HG03039 (cell line): Measurements from ENCODE around the gene AGL.
"Not testable (repeated sequence)": the region's sequence is repeated elsewhere in the genome, so short reads cannot be mapped to it uniquely, and the experiment has no call there.

Source experiments
- ATAC-seq: cut with Tn5 transposase; IDR thresholded peaks from one replicate; pipeline ENCODE4 v1.9.1; 2021; ENCODE audit warnings: mild to moderate bottlenecking, moderate library complexity; ENCODE audit not compliant: unreplicated experiment

AGL gene

GRCh38 chr1:99850459-99851291 lies 514 bp downstream of the AGL start:
- ATAC-seq, result peak; percentile 3

- no peak for ATAC-seq
These were observed 1.8 kb downstream of the AGL start for GRCh38 chr1:99851850-99852454.

GRCh38 chr1:99852648-99853047 lies 2.5 kb downstream of the AGL start:
- ATAC-seq, result no peak

- ATAC-seq, result no peak
These were observed 5.8 kb downstream of the AGL start for GRCh38 chr1:99855914-99856450.

- not testable (repeated sequence) for ATAC-seq
These were observed 6.9 kb downstream of the AGL start for GRCh38 chr1:99857041-99857440.

GRCh38 chr1:99858286-99858685 lies 8.1 kb downstream of the AGL start:
- ATAC-seq, result no peak

GRCh38 chr1:99858881-99859280 lies 8.7 kb downstream of the AGL start:
- ATAC-seq, result no peak

- no peak for ATAC-seq
These were observed 10.5 kb downstream of the AGL start for GRCh38 chr1:99860703-99861102.

GRCh38 chr1:99867682-99868081 lies 17.5 kb downstream of the AGL start:
- ATAC-seq, result no peak

GRCh38 chr1:99869304-99869703 lies 19.1 kb downstream of the AGL start:
- ATAC-seq, result no peak

GRCh38 chr1:99869723-99870122 lies 19.6 kb downstream of the AGL start:
- no peak for ATAC-seq

- ATAC-seq, result no peak
These were observed 21.9 kb downstream of the AGL start for GRCh38 chr1:99872063-99872462.

- no peak for ATAC-seq
These were observed 27.4 kb downstream of the AGL start for GRCh38 chr1:99877568-99877967.

GRCh38 chr1:99886179-99886578 lies 36.0 kb downstream of the AGL start:
- no peak for ATAC-seq

GRCh38 chr1:99886841-99887240 lies 36.7 kb downstream of the AGL start:
- no peak for ATAC-seq

GRCh38 chr1:99887890-99888289 lies 37.7 kb downstream of the AGL start:
- ATAC-seq, result no peak

- ATAC-seq, result no peak
These were observed 41.8 kb downstream of the AGL start for GRCh38 chr1:99891997-99892396.

- not testable (repeated sequence) for ATAC-seq
These were observed 53.1 kb downstream of the AGL start for GRCh38 chr1:99903278-99903677.

- ATAC-seq, result no peak
These were observed 56.4 kb downstream of the AGL start for GRCh38 chr1:99906535-99906934.

GRCh38 chr1:99917214-99917613 lies 67.1 kb downstream of the AGL start:
- no peak for ATAC-seq

- no peak for ATAC-seq
These were observed 69.1 kb downstream of the AGL start for GRCh38 chr1:99919220-99919619.

- ATAC-seq, result no peak
These were observed 84.6 kb downstream of the AGL start for GRCh38 chr1:99934801-99935200.
